Psoas muscle (tissue), 8 donors: ENCODE results near the gene FCHO1. TPM values are rescaled to one million over a fixed set of nuclear protein-coding genes. Genes with fewer than 3 reads are reported as not detected.

Experiments used
- ATAC-seq, 4 donors: fragments of 200-7000 bp; cut with Tn5 transposase; one replicate each; pipeline ENCODE4 v1.9.1; 2020; ENCODE audit warnings: moderate library complexity in 3 of 4, mild to moderate bottlenecking in 2 of 4
- DNase-seq, 2 donors: peaks; one replicate each; pipeline ENCODE4 v3.0.0-alpha.2; 2020
- H3K27ac ChIP-seq: fragments of 200-600 bp; one replicate; pipeline ENCODE4 v1.8.0; 2022
- H3K27me3 ChIP-seq, 3 donors: fragments of 200-600 bp in 1 of 3; one replicate each; pipeline versions ENCODE4 v1.6.1 to v1.8.0; 2013 to 2022; ENCODE audit warnings: low read length in 2 of 3, mild to moderate bottlenecking in 2 of 3, moderate library complexity in 1 of 3; ENCODE audit not compliant: insufficient read depth in 3 of 3
- H3K36me3 ChIP-seq, 2 donors: fragments of 200-600 bp in 1 of 2; one replicate each; pipeline versions ENCODE4 v1.6.1 to v1.8.0; 2013 to 2022; ENCODE audit warnings: low read depth in 1 of 2, mild to moderate bottlenecking in 1 of 2, moderate library complexity in 1 of 2; ENCODE audit not compliant: insufficient read depth in 1 of 2
- H3K4me1 ChIP-seq: fragments of 200-600 bp; one replicate; pipeline ENCODE4 v1.8.0; 2022
- H3K4me3 ChIP-seq: fragments of 200-600 bp; one replicate; pipeline ENCODE4 v1.8.0; 2022; ENCODE audit warnings: mild to moderate bottlenecking
- H3K9me3 ChIP-seq: fragments of 200-600 bp; one replicate; pipeline ENCODE4 v1.8.0; 2022
- CTCF ChIP-seq: fragments of 200-600 bp; IDR thresholded peaks from one replicate; pipeline ENCODE4 v1.8.0; 2022; ENCODE audit warnings: antibody characterized with exemption
- WGBS, 3 donors: extraction: QIAGEN DNeasy Blood & Tissue Kit; methylation state at CpG; one replicate each; pipeline versions ENCODE4 v1.1.6 to v1.1.7; 2013; 5-methylcytosine and 5-hydroxymethylcytosine counted together
- intact Hi-C, 2 donors: fragments of 100-400 bp; cut with DNase I; formaldehyde crosslinking; loops; one replicate each; pipeline versions ENCODE4 v1.11.0 to v1.14.2; 2022
- polyA plus RNA-seq, 3 donors: library from polyadenylated mRNA; stranded (reverse); fragments of 200-250 nt; gene quantifications; one replicate each; pipeline ENCODE4 v1.2.3, GENCODE V29; 2013
- total RNA-seq, 4 donors: library from RNA; stranded (reverse); fragmentation: NEBNext Ultra II Directional in 2 of 4; extraction: Animal tissue kit (Norgen Biotek cat#: 25700) in 2 of 4; gene quantifications; one replicate each; pipeline versions ENCODE4 v1.2.1 to v1.2.4, GENCODE V29; 2021 to 2023
- donor health status: healthy with polysubstance abuse.
- donor health status: DM: no; HTN: no; CAD: no; lungs with moderate emphysema.
- donor health status: Bipolar disorder and iron deficiency.
- donor health status: healthy.
- donor health status: DM: yes; HTN: yes; CAD: no.
- donor health status: DM: no; HTN: no; CAD: no.
- donor health status: DM: no; HTN: no; CAD: no.
- donor health status: DM: yes; HTN: yes; CAD: no.

The FCHO1 gene
- total and polyA plus RNA-seq, 7 donors = 0.10 to 0.68 (median 0.36) TPM; not detected in 1

- no peak for DNase-seq
- Histone ChIP-seq H3K4me3 (no peak overlapping the region), H3K27me3 (no peaks in the 10 kb centered on the region), H3K4me1 (no peaks in the 10 kb centered on the region), H3K9me3 (peaks cover 5% of the 10 kb centered on the region), H3K27ac (no peak overlapping the region), H3K36me3 (peaks cover 2 to 90% of the 10 kb centered on the region in 2 donors)
- intact Hi-C loops = no loop called here
- no peak for TF ChIP-seq CTCF
- 93 to 97% (median 95%) methylated on average over 17 to 22 of the region's 22 CpGs for WGBS, 3 donors
- no peak for ATAC-seq
Observed at GRCh38 chr19:17733127-17733526, 18.1 kb upstream of the FCHO1 start.

- 91 to 95% (median 93%) methylated on average over 12 to 16 of the region's 16 CpGs for WGBS, 3 donors
- TF ChIP-seq CTCF = no peak
- Histone ChIP-seq H3K27me3 (no peaks in the 10 kb centered on the region), H3K4me3 (no peak overlapping the region), H3K9me3 (peaks cover 5% of the 10 kb centered on the region), H3K27ac (no peak overlapping the region), H3K4me1 (no peaks in the 10 kb centered on the region), H3K36me3 (peaks cover 0 to 79% of the 10 kb centered on the region in 2 donors)
- intact Hi-C loops = no loop called here
- ATAC-seq = no peak
- DNase-seq = no peak
Observed at GRCh38 chr19:17734146-17734545, 17.1 kb upstream of the FCHO1 start.

GRCh38 chr19:17735410-17735809 is 15.9 kb upstream of the FCHO1 start:
- WGBS, 3 donors = 89 to 93% (median 91%) methylated on average over 5 of the region's 5 CpGs
- H3K4me3 ChIP-seq = no peak overlapping the region

GRCh38 chr19:17737690-17738153 is 13.6 kb upstream of the FCHO1 start:
- Histone ChIP-seq H3K36me3 (peaks cover 0 to 44% of the 10 kb centered on the region in 2 donors), H3K4me3 (no peak overlapping the region), H3K9me3 (no peaks in the 10 kb centered on the region), H3K27ac (no peak overlapping the region), H3K27me3 (no peaks in the 10 kb centered on the region), H3K4me1 (no peaks in the 10 kb centered on the region)
- intact Hi-C loops = no loop called here
- whole genome bisulfite sequencing, 3 donors = 86 to 91% (median 89%) methylated on average over 7 of the region's 7 CpGs
- DNase-seq = no peak
- TF ChIP-seq CTCF = no peak
- ATAC-seq = no peak

More at GRCh38 chr19:17735410-17735809, 15.9 kb upstream of the FCHO1 start:
- peaks cover 5% of the 10 kb centered on the region for H3K9me3 ChIP-seq
- no peak for TF ChIP-seq CTCF
- no peaks in the 10 kb centered on the region for H3K4me1 ChIP-seq
- DNase-seq = no peak
- H3K36me3 ChIP-seq = peaks cover 0 to 67% of the 10 kb centered on the region in 2 donors
- no peak for ATAC-seq
- intact Hi-C loops = no loop called here
- H3K27ac ChIP-seq = no peak overlapping the region
- no peaks in the 10 kb centered on the region for H3K27me3 ChIP-seq
